Cardiac muscle cell (in vitro differentiated cells and primary cell): Measurements from ENCODE around the gene STPG2. TPM values are rescaled to one million over a fixed set of nuclear protein-coding genes. Genes with fewer than 3 reads are reported as not detected.

Source experiments
- DNase-seq, 2 donors: peaks; one replicate each; pipeline versions ENCODE4 v3.0.0 to v3.0.0-alpha.2; 2010 to 2017; ENCODE audit warnings: low read depth in 1 of 2, low spot score in 1 of 2
- H3K27ac ChIP-seq: fragments of 200-600 bp; sonication (generic); 2 replicates; pipeline ENCODE4 v1.5.1; 2016
- H3K27me3 ChIP-seq: fragments of 200-600 bp; sonication (generic); 2 replicates; pipeline ENCODE4 v1.6.0; 2016; ENCODE audit warnings: control low read depth
- H3K36me3 ChIP-seq: fragments of 200-600 bp; sonication (generic); 2 replicates; pipeline ENCODE4 v1.5.1; 2016; ENCODE audit warnings: control low read depth
- H3K4me1 ChIP-seq: fragments of 200-600 bp; sonication (generic); 2 replicates; pipeline ENCODE4 v1.8.1; 2017; ENCODE audit warnings: low read depth, mild to moderate bottlenecking, mixed run types
- H3K4me3 ChIP-seq: fragments of 200-600 bp; sonication (generic); 2 replicates; pipeline ENCODE4 v1.5.1; 2016; ENCODE audit warnings: mild to moderate bottlenecking
- H3K9me3 ChIP-seq: fragments of 200-600 bp; sonication (generic); 2 replicates; pipeline ENCODE4 v1.5.1; 2017; ENCODE audit warnings: low read depth, mild to moderate bottlenecking, control low read depth
- CTCF ChIP-seq: IDR thresholded peaks from 2 replicates; pipeline ENCODE4 v1.5.1; 2012; ENCODE audit warnings: low read depth, mild to moderate bottlenecking, low read length
- polyA plus RNA-seq: library from polyadenylated mRNA; unstranded; fragments of >200 nt; fragmentation: Nextera tagmentation; extraction: Ambion mirVana; gene quantifications from 2 replicates; pipeline ENCODE4 v1.2.1, GENCODE V29; 2016
- total RNA-seq: library from RNA; depleted of rRNA; stranded (reverse); fragments of >200 nt; gene quantifications from 2 replicates; pipeline ENCODE4 v1.2.3, GENCODE V29; 2016

The STPG2 gene
- total and polyA plus RNA-seq, 2 experiments from 2014 or later, result 0.20 to 0.30 TPM

DNA sequence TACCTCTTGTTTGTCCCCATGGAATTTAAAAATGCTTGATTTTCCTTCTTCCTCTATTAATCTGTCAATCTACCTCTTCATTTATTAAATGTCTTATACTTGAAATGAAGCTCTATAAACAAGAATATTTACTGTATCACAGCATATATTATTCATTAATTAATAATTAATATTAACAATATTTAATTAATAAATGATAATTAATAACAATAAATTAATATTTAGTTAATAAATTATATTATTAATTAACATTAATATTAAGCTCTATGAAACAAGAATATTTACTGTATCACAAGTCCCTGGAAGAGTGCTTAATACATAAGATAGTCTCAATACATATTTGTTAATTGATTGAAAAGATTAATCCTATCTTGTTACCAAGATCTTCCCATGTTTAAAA lies 306.6 kb downstream of the STPG2 start:
- Histone ChIP-seq H3K36me3 (no peaks in the 10 kb centered on the region), H3K4me3 (no peak overlapping the region), H3K4me1 (no peaks in the 10 kb centered on the region), H3K27me3 (no peaks in the 10 kb centered on the region), H3K27ac (no peak overlapping the region), H3K9me3 (no peaks in the 10 kb centered on the region)
- no peak for TF ChIP-seq CTCF
- DNase-seq, result no peak

- Histone ChIP-seq H3K4me1 (no peaks in the 10 kb centered on the region), H3K36me3 (no peaks in the 10 kb centered on the region), H3K27ac (no peak overlapping the region), H3K9me3 (no peaks in the 10 kb centered on the region), H3K27me3 (no peaks in the 10 kb centered on the region), H3K4me3 (no peak overlapping the region)
- no peak for DNase-seq
- no peak for TF ChIP-seq CTCF
Measured at GRCh38 chr4:97828646-97829045, 314.6 kb downstream of the STPG2 start.

GRCh38 chr4:97819294-97819693 lies 324.0 kb downstream of the STPG2 start:
- DNase-seq, result no peak
- Histone ChIP-seq H3K27ac (no peak overlapping the region), H3K27me3 (no peaks in the 10 kb centered on the region), H3K4me1 (no peaks in the 10 kb centered on the region), H3K4me3 (no peak overlapping the region), H3K36me3 (no peaks in the 10 kb centered on the region), H3K9me3 (no peaks in the 10 kb centered on the region)
- TF ChIP-seq CTCF, result no peak

GRCh38 chr4:97812768-97813167 lies 330.5 kb downstream of the STPG2 start:
- no peak for TF ChIP-seq CTCF
- H3K36me3 ChIP-seq, result no peaks in the 10 kb centered on the region
- no peaks in the 10 kb centered on the region for H3K9me3 ChIP-seq
- no peak overlapping the region for H3K4me3 ChIP-seq
- DNase-seq, result no peak
- H3K4me1 ChIP-seq, result no peaks in the 10 kb centered on the region
- no peaks in the 10 kb centered on the region for H3K27me3 ChIP-seq
- no peak overlapping the region for H3K27ac ChIP-seq

DNA sequence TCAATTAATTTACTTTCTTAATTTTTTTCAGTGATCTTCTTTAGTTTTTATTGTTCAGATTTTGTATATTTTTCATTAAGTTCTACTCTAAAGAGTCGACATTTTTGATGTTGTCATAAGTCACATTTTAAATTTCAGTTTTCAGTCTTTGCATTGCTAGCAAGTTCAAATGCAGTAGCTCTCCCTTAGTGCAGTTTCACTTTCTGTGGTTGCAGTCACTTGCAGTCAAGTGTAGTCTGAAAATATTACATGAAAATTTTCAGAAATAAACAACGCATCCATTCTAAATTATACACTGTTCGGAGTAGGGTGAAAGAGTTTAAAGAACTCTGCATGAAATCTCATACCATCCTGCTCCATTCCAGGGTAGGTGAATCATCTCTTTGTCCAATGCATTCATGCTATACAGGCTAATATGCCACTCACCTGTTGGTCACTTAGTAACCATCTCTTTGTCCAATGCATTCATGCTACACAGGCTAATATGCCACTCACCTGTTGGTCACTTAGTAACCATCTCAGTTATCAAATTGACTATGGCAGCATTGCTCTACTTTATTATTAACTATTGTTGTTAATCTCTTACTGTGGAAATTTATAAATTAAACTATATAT lies 356.9 kb downstream of the STPG2 start:
- Histone ChIP-seq H3K27ac (no peak overlapping the region), H3K4me3 (no peak overlapping the region), H3K4me1 (no peaks in the 10 kb centered on the region), H3K9me3 (no peaks in the 10 kb centered on the region), H3K36me3 (no peaks in the 10 kb centered on the region), H3K27me3 (no peaks in the 10 kb centered on the region)
- no peak for TF ChIP-seq CTCF
- no peak for DNase-seq
